Activated CD4-positive, alpha-beta T cell treated with anti-CD3 and anti-CD28 coated beads, Interleukin-2, amount 50 U/mL, for 4 hours (primary cell): Measurements from ENCODE around the gene NR2C1.
"Not testable (repeated sequence)": the region's sequence is repeated elsewhere in the genome, so short reads cannot be mapped to it uniquely, and the experiment has no call there.

Experiments
- DNase-seq, 2 experiments: peaks; one replicate each; pipeline ENCODE4 v3.0.0-alpha.2; 2020

NR2C1 gene

DNA sequence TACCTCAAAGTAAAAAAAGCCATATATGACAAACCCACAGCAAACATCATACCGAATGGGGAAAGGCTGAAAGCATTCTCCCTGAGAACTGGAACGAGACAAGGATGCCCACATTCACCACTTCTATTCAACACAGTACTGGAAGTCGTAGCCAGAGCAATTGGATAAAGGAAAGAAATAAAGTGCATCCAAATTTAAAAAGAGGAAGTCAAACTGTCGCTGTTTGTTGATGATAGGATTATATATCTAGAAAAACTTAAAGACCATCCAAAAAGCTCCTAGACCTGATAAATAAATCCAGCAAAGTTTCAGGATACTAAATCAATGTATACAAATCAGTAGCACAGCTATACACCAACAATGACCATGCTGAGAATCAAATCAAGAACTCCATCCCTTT is 75.1 kb downstream of the NR2C1 start:
- no peak for DNase-seq

DNA sequence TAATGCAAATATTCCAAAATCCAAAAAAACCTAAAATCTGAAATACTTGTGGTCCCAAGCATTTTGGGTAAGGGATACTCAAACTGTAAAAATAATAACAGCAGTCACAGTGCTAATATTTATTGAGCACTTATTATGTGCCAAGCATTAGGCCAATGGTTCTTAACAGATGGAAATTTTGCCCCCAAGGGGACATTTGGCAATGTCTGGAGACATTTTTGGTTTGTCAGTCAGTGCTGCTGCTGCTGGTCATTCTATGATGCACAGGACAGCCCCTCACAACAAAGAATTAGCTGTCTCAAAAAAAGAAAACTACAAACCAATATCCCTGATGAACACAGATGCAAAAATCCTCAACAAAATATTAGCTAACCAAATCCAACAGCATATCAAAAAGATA is 75.7 kb downstream of the NR2C1 start:
- DNase-seq, result no peak

GRCh38 chr12:94997061-94997460 is 76.4 kb downstream of the NR2C1 start:
- no peak for DNase-seq

DNA sequence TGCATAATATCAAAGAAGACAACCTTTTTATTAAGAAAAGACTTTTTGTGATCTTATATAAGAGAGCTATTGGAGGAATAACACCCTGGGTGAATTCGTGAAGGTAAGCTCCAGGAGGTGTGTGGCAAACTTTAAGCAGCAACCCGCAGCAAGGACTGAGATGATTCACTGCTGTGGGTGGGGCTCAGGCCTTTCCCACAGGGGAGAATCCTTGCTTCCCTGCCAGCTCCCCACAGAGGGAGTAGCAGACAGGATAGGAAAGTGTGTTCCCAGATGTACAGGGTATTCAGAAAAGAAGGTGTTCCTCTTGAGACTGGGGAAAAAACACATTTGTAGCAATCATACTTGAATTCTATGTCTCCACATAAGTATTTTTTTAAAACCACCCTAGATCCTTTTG is 79.1 kb downstream of the NR2C1 start:
- DNase-seq, result no peak

- DNase-seq, result not testable (repeated sequence)
These were observed 79.6 kb downstream of the NR2C1 start for GRCh38 chr12:94993855-94994254.

- DNase-seq, result no peak
These were observed 83.2 kb downstream of the NR2C1 start for GRCh38 chr12:94990222-94990621.

- no peak for DNase-seq
These were observed 84.9 kb downstream of the NR2C1 start for GRCh38 chr12:94988471-94988870.

- no peak for DNase-seq
These were observed 85.6 kb downstream of the NR2C1 start for GRCh38 chr12:94987801-94988200.

- peak in 1 of 2 experiments; percentile 2 for DNase-seq
These were observed 86.2 kb downstream of the NR2C1 start for GRCh38 chr12:94987076-94987669.

- not testable (repeated sequence) for DNase-seq
These were observed 88.3 kb downstream of the NR2C1 start for GRCh38 chr12:94985099-94985498.

DNA sequence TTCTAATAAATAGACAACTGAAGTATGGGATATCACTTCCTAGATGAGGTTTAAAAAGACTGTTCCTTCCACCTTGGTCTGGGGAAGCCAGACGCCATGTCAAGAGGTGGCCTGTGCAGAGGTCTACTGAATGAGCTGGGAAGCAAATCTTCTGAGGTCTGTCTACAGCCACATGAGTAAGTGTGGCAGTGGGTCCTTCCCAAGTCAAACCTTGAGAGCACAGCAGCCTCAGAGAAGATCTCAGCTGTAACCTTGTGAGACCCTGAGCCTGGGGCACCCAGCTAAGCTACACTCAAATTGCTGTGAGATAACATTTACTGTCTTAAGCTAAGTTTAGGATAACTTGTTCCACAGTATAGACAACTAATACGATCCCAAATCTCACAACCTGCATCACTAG is 90.1 kb downstream of the NR2C1 start:
- no peak for DNase-seq

DNA sequence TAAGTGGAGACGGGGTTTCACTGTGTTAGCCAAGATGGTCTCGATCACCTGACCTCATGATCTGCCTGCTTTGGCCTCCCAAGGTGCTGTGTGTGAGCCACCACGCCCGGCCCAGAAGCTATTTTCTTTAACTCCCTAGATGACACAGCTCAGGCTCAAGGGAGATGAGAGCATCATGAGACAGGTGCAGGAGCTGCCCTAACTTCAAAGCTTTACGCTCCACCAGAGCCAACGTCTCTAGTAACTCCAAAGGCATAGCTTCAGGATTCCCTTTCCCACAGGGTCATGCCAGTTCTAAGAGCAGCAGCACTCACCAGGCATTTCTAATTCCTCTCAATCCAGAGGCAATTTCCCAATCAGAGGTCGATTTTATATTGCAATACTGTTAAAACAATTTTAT is 91.0 kb downstream of the NR2C1 start:
- DNase-seq, result no peak

GRCh38 chr12:94980577-94980976 is 92.8 kb downstream of the NR2C1 start:
- DNase-seq, result no peak

DNA sequence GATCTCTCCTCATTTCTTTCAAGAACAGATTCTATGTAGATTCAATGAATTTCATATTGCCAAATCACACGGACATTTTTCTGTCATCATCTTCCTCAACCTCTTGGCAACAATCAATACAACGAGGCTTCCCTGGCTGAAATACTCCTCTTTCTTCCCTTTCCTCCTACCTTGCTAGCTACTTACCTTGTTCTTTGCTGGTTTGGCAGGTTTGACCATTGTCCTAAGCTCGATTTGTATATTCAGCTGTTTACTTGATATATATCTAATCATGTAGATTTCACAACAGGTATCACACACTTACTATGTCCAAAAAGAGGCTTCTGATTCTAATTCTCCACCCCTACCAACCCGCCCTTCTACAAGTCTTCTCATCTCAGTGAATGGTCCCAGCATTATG is 93.5 kb downstream of the NR2C1 start:
- DNase-seq, result no peak

- no peak for DNase-seq
These were observed 95.5 kb downstream of the NR2C1 start for GRCh38 chr12:94977766-94978468.

- no peak for DNase-seq
These were observed 100.2 kb downstream of the NR2C1 start for GRCh38 chr12:94973221-94973620.

DNA sequence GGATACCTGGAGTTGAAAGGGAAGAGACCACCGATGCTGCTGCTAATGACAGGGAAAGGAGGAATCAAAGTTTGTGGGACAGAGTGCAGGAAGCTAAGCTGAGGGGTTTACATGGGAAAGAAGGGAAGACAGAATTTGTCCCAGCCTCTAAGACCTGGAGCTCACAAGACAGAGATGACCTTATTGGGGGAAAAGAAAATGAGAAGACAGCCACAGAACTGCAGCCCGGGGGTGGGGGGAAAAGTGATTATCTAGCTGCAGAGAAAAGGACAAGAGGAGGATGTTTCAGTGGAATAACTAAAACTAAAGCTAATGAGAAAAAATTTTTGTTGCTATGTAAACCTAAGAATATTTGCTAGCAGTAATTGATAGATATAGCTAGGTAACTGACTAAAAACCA is 100.6 kb downstream of the NR2C1 start:
- DNase-seq, result no peak

- no peak for DNase-seq
These were observed 101.5 kb downstream of the NR2C1 start for GRCh38 chr12:94971923-94972322.

- DNase-seq, result no peak
These were observed 102.9 kb downstream of the NR2C1 start for GRCh38 chr12:94970560-94970959.
